PC-3 (cell line): Measurements from ENCODE around the gene ZFYVE9. TPM values are rescaled to one million over a fixed set of nuclear protein-coding genes. Genes with fewer than 3 reads are reported as not detected.

ENCODE experiments used
- ATAC-seq: fragments of 200-7000 bp; cut with Tn5 transposase; 2 replicates; pipeline ENCODE4 v1.9.1; 2020; ENCODE audit warnings: mild to moderate bottlenecking, moderate library complexity
- BruUV-seq: library from RNA; stranded (reverse); fragments of 400-500 nt; replicated peaks from 2 replicates; lab custom pipeline; 2021; lab: Mats Ljungman, UMichigan
- CTCF ChIA-PET: fragments of 300-600 bp; sonication (Branson Sonifier 250); formaldehyde crosslinking; loops from one replicate; lab custom pipeline; 2022; ENCODE audit warnings: antibody characterized with exemption; lab: Charles Lee
- POLR2A ChIA-PET: fragments of 300-600 bp; sonication (Branson Sonifier 250); formaldehyde crosslinking; loops from one replicate; lab custom pipeline; 2022; ENCODE audit warnings: antibody characterized with exemption; ENCODE audit not compliant: unreplicated experiment; lab: Charles Lee
- DNase-seq: peaks from one replicate; pipeline ENCODE4 v3.0.0-alpha.2; 2015
- H2AFZ ChIP-seq: fragments of 300-600 bp; sonication (generic); 2 replicates; pipeline ENCODE4 v1.6.0; 2016; ENCODE audit warnings: antibody characterized with exemption, low read length
- H3F3A ChIP-seq: fragments of 300-600 bp; sonication (generic); one replicate; pipeline ENCODE4 v1.6.0; 2017; ENCODE audit warnings: antibody characterized with exemption, low read length, control low read depth, mild to moderate bottlenecking; ENCODE audit not compliant: unreplicated experiment
- H3K27ac ChIP-seq: fragments of 300-600 bp; sonication (generic); 2 replicates; pipeline ENCODE4 v1.5.1; 2016; ENCODE audit warnings: mild to moderate bottlenecking, low read length
- H3K27me3 ChIP-seq: fragments of 300-600 bp; sonication (generic); 2 replicates; pipeline ENCODE4 v1.6.1; 2016; ENCODE audit warnings: low read length, mixed read lengths
- H3K36me3 ChIP-seq: fragments of 300-600 bp; sonication (generic); 2 replicates; pipeline ENCODE4 v1.6.1; 2016; ENCODE audit warnings: low read depth, mixed run types, low read length, mixed read lengths
- H3K4me1 ChIP-seq: fragments of 300-600 bp; sonication (generic); 2 replicates; pipeline ENCODE4 v1.5.1; 2016; ENCODE audit warnings: low read length; ENCODE audit not compliant: insufficient read depth
- H3K4me2 ChIP-seq: fragments of 300-600 bp; sonication (generic); 2 replicates; pipeline ENCODE4 v1.6.0; 2016; ENCODE audit warnings: low read length
- H3K4me3 ChIP-seq: fragments of 300-600 bp; sonication (generic); 2 replicates; pipeline ENCODE4 v1.5.1; 2016; ENCODE audit warnings: mild to moderate bottlenecking, low read length, mixed read lengths
- H3K79me2 ChIP-seq: fragments of 300-600 bp; sonication (generic); 2 replicates; pipeline ENCODE4 v1.6.1; 2017; ENCODE audit warnings: low read length, mixed read lengths
- H3K9ac ChIP-seq: fragments of 300-600 bp; sonication (generic); 2 replicates; pipeline ENCODE4 v1.6.0; 2016; ENCODE audit warnings: mild to moderate bottlenecking, low read length
- H3K9me2 ChIP-seq: fragments of 300-600 bp; sonication (generic); replicated peaks from 2 replicates; pipeline ENCODE4 v1.6.1; 2016; ENCODE audit warnings: mixed run types, low read length, mixed read lengths
- H3K9me3 ChIP-seq: fragments of 300-600 bp; sonication (generic); 2 replicates; pipeline ENCODE4 v1.6.1; 2016; ENCODE audit warnings: low read length, mixed read lengths
- H4K20me1 ChIP-seq: fragments of 300-600 bp; sonication (generic); 2 replicates; pipeline ENCODE4 v1.6.1; 2016; ENCODE audit warnings: low read length, mixed read lengths
- EZH2 ChIP-seq: fragments of 300-600 bp; sonication (generic); IDR thresholded peaks from one replicate; pipeline ENCODE4 v1.6.1; 2017; ENCODE audit warnings: antibody characterized with exemption, mild to moderate bottlenecking, low read length; ENCODE audit not compliant: unreplicated experiment
- EZH2phosphoT487 ChIP-seq: fragments of 300-600 bp; sonication (generic); IDR thresholded peaks from 2 replicates; pipeline ENCODE4 v1.6.1; 2018; ENCODE audit warnings: mild to moderate bottlenecking, antibody characterized with exemption, low read length, borderline replicate concordance
- intact Hi-C: fragments of 100-400 bp; cut with micrococcal nuclease; formaldehyde crosslinking; loops from 2 replicates; pipeline ENCODE4 v1.9.0; 2023
- total RNA-seq: library from RNA; depleted of rRNA; stranded (reverse); fragments of >200 nt; gene quantifications from 2 replicates; pipeline ENCODE4 v1.2.3, GENCODE V29; 2014
- TF ChIP-seq, protein P1 (sequence below): fragments of 300-600 bp; sonication (generic); conservative IDR thresholded peaks from 2 replicates; pipeline ENCODE4 v1.5.1; 2017; ENCODE audit warnings: antibody characterized with exemption, low read depth, mild to moderate bottlenecking, low read length

The ZFYVE9 gene
- total RNA-seq, 1 experiment from 2014 or later, result 14.2 TPM

GRCh38 chr1:52150946-52151345 lies 9.1 kb downstream of the ZFYVE9 start:
- no peak overlapping the region for H3K4me3 ChIP-seq
- TF ChIP-seq EZH2phosphoT487, result no peak
- TF ChIP-seq, protein P1, sequence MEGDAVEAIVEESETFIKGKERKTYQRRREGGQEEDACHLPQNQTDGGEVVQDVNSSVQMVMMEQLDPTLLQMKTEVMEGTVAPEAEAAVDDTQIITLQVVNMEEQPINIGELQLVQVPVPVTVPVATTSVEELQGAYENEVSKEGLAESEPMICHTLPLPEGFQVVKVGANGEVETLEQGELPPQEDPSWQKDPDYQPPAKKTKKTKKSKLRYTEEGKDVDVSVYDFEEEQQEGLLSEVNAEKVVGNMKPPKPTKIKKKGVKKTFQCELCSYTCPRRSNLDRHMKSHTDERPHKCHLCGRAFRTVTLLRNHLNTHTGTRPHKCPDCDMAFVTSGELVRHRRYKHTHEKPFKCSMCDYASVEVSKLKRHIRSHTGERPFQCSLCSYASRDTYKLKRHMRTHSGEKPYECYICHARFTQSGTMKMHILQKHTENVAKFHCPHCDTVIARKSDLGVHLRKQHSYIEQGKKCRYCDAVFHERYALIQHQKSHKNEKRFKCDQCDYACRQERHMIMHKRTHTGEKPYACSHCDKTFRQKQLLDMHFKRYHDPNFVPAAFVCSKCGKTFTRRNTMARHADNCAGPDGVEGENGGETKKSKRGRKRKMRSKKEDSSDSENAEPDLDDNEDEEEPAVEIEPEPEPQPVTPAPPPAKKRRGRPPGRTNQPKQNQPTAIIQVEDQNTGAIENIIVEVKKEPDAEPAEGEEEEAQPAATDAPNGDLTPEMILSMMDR, result no peak
- TF ChIP-seq EZH2, result no peak
- H3K79me2 ChIP-seq, result peaks cover 37% of the 10 kb centered on the region
- no peaks in the 10 kb centered on the region for H4K20me1 ChIP-seq
- DNase-seq (no peak), ATAC-seq (no peak)
- no peaks in the 10 kb centered on the region for H3F3A ChIP-seq
- H3K9me2 ChIP-seq, result no peaks in the 10 kb centered on the region
- BruUV-seq, result no TSS peak
- H3K9me3 ChIP-seq, result no peaks in the 10 kb centered on the region
- ChIA-PET POLR2A (no interaction called here), CTCF (no interaction called here)
- H3K4me2 ChIP-seq, result no peak overlapping the region
- H3K9ac ChIP-seq, result no peak overlapping the region
- H2AFZ ChIP-seq, result no peak overlapping the region
- H3K4me1 ChIP-seq, result no peaks in the 10 kb centered on the region
- no peaks in the 10 kb centered on the region for H3K36me3 ChIP-seq
- no peaks in the 10 kb centered on the region for H3K27me3 ChIP-seq
- H3K27ac ChIP-seq, result no peak overlapping the region
- intact Hi-C loops, result no loop called here

DNA sequence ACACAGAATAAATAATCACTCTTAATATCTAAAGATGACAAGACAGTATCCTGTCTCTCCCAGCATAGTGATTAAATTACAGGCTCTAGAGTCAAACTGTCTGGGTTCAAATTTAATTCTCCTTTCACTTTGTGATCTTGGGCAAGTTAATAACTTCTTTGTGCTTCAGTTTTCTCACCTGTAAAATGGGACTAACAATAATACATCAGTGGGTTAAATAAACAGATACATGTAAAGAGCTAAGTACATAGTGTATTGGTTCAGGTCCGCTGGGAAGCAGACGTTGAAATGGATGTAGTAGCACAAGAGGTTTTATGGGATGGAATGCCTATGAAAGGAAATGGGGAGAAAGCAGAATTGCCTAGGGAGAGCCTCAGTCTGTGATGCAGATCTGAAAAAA lies 10.7 kb downstream of the ZFYVE9 start:
- H3K36me3 ChIP-seq, result no peaks in the 10 kb centered on the region
- H3K4me1 ChIP-seq, result no peaks in the 10 kb centered on the region
- H2AFZ ChIP-seq, result no peak overlapping the region
- no peaks in the 10 kb centered on the region for H3K9me3 ChIP-seq
- H3K4me2 ChIP-seq, result no peak overlapping the region
- H3F3A ChIP-seq, result no peaks in the 10 kb centered on the region
- no peak for DNase-seq
- no peaks in the 10 kb centered on the region for H3K9me2 ChIP-seq
- ATAC-seq, result no peak
- H3K27me3 ChIP-seq, result no peaks in the 10 kb centered on the region
- no TSS peak for BruUV-seq
- ChIA-PET POLR2A (no interaction called here), CTCF (no interaction called here)
- H3K9ac ChIP-seq, result no peak overlapping the region
- H3K79me2 ChIP-seq, result peaks cover 31% of the 10 kb centered on the region
- no peaks in the 10 kb centered on the region for H4K20me1 ChIP-seq
- intact Hi-C loops, result no loop called here
- H3K4me3 ChIP-seq, result no peak overlapping the region
- TF ChIP-seq EZH2phosphoT487, result no peak
- no peak for TF ChIP-seq EZH2
- TF ChIP-seq, protein P1, result no peak
- no peak overlapping the region for H3K27ac ChIP-seq

GRCh38 chr1:52153010-52153409 lies 11.1 kb downstream of the ZFYVE9 start:
- TF ChIP-seq, protein P1, result no peak
- CTCF ChIA-PET, result no interaction called here
- Histone ChIP-seq H4K20me1 (no peaks in the 10 kb centered on the region), H3K4me1 (no peaks in the 10 kb centered on the region), H3K4me2 (no peak overlapping the region), H3F3A (no peaks in the 10 kb centered on the region), H3K27ac (no peak overlapping the region), H3K79me2 (peaks cover 27% of the 10 kb centered on the region), H3K4me3 (no peak overlapping the region), H3K36me3 (no peaks in the 10 kb centered on the region), H3K9ac (no peak overlapping the region), H2AFZ (no peak overlapping the region), H3K9me2 (no peaks in the 10 kb centered on the region), H3K27me3 (no peaks in the 10 kb centered on the region), H3K9me3 (no peaks in the 10 kb centered on the region)
- DNase-seq (no peak), ATAC-seq (no peak)
- no TSS peak for BruUV-seq
- intact Hi-C loops, result no loop called here
- POLR2A ChIA-PET, result no interaction called here
